Measurements from ENCODE around the gene SCG3. TPM values are rescaled to one million over a fixed set of nuclear protein-coding genes. Genes with fewer than 3 reads are reported as not detected.
A peak's percentile ranks its signal among the peaks of the same experiment; 100 is the strongest.

The SCG3 gene
- total RNA-seq, 1 experiment from 2014 or later, result not detected

DNA sequence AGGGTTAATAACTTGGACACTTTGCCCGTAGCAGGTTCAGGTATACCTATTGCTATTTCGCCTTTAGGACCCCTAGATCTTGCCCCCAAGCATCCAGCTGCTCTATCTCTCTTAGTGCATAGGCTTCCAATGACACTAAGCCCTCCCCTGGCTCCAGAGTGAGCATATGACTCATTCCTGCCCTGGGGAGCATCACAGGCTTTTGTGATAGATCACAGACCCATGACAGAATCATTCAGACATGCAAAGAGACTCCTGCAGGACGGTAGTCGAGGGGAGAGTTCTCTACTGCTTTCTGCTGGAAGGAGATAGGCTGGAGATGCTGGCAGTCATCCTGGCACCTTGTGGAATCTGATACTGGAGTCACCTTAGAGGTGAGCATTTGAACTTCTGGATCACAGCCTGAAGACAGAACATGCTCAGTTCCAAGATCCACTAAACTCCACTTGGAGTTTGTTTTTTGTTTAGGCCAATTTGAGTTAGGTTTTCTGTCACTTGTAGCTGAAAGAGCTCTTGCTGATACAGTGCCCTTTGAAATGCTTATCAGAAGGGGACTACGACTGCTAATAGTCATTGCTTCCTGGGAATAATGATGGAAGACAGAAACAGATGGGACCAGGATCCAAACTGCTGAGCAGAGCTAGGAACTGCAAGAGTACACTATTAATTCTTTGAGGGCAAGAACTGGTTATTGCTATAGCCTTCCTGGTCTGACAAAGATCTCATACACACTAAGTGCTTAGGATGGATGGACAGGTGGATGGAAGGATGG lies 45.2 kb downstream of the SCG3 start:
- peak; percentile 83 for DNase-seq (ENCODE audit: low read depth)

DNA sequence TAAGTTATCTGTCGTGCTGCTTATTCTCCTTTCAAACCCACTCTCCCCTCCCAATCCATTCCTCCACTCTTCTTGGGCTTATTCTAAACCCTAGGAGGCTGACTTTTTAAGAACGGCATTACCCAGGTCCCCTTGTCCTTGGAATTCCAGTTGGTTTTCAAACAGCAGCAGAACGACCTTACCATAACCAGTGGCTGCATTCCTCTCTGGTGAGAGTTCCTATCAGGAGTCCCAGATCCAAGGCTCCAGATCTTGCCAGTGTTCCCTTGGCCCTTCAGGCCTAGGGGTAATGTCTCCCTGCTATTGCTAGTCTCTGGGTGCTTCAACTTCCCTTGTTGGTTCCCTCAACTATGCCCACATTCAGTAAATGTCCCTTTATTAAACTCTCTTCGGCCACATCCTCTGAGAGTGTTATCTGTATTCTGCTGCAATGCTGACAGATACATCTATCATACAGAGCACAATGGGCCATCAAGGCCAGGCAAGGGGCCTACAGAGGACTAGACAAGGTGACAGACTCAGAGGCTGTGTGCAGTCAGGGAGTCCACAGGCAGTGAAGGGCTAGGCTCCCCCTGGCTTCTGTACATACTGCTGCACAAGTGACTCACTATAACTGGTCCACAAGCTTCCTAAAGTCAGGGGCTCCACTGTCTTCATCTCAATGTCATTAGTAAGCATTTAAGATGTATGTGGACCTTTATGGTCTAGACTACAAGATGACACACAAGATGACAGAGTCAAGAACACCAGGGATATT lies 46.0 kb downstream of the SCG3 start:
- peak; percentile 53 for DNase-seq (ENCODE audit: low read depth)

DNA sequence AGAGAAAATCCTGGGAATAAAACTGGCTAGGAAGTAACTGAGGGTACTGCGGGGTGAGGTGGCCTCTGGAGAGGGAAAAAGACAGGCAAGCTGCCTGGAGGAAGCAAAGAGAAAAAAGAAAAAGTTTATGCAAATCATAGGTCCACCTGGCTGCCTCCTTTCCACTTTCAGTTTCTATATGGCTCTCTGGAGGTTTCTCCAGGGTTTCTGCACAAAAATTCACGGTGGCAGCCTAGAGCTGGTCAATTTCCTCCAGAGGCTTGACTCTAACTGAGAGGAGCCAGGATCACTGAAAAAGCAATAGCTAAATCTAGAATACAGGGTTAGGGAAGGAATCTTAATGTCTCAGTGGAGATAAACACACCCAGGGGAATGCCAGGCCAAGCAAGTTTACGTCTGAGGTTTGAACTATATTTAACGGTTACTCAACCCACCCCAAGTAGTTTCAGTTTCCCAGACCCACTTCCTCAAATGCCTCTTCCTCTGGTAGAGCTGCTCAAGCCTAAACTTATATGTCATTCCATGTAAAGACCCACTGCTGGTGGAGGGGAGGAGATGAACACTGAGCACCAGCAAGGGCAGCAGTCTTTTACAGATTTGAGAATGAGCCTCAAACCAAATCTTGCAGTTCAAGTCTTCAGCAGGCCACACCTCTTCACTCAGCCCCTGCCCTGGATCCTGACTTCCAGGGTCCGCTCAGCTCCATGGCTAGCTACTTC lies 50.4 kb downstream of the SCG3 start:
- peak; percentile 55 for DNase-seq (ENCODE audit: low read depth)

DNA sequence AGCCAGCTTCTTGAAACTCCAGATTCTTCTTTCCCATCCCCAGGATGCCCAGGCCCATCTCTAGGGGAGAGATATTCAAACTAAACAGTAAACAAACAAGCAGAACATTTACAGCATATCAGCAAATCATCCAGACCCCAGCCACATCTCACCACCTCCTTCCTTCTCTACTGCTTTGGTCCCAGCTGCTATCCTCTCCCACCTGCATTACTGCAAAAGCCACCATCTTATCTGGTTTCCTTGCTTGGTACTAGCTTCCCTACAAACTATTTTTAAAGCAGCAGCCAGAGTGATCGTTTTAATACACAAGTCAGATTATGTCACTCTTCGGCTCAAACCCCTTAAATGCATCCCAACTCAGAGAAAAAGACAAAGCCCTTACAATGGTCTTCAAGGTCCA lies 51.3 kb downstream of the SCG3 start:
- DNase-seq (ENCODE audit: low read depth), result no peak

DNA sequence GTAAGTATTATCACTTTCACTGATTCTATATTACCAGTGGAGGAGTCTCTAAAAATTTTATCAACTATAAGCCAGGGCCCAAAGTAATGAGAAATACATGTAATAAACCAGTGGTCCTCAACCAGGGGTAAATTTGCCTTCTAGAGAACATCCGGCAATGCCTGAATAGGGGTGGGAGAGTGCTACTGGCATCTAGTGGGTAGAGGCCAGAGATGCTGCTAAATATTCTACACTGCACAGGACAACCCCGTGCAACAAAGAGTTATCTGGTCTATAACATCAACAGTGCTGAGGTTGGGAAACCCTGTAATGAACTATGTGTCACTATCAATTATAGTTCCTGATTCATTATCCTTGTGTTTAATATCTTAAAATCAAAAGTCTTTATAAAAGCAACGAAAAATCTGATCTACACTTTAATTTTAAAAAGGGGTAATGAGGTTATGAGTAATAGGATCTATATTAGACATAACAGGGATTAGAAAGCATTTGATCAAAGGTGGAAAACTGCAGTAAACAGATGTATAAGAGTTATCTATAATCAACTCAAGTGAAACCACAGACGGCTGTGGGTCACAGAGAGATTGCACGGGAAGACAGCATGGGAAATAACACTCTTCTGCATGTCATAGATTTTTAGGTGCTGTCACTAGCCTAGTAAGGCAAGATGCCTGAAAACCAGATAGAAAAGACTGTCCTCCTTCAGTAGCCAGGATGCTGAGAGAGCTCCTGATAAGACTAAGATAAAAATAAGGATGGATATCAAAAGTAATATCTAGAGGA lies 54.1 kb downstream of the SCG3 start:
- DNase-seq (ENCODE audit: low read depth), result no peak

DNA sequence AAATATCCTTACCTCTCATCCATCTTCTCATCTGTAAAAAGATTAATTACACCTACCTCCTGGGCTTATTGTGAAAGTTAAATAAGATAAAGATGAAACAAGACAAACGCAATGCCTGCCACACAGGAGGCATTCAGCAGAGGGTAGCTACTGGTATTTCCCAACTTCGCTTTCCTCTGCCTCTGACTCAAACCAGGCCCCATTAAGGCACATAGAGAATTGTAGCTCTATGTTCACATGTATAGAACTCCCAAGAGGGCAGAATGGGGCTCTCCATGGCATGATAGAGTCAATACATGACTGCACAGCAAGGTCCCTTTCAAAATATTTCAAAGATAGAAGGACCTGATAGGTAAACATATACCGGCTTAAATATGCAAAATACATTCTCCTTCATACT lies 54.8 kb downstream of the SCG3 start:
- no peak for DNase-seq (ENCODE audit: low read depth)

DNA sequence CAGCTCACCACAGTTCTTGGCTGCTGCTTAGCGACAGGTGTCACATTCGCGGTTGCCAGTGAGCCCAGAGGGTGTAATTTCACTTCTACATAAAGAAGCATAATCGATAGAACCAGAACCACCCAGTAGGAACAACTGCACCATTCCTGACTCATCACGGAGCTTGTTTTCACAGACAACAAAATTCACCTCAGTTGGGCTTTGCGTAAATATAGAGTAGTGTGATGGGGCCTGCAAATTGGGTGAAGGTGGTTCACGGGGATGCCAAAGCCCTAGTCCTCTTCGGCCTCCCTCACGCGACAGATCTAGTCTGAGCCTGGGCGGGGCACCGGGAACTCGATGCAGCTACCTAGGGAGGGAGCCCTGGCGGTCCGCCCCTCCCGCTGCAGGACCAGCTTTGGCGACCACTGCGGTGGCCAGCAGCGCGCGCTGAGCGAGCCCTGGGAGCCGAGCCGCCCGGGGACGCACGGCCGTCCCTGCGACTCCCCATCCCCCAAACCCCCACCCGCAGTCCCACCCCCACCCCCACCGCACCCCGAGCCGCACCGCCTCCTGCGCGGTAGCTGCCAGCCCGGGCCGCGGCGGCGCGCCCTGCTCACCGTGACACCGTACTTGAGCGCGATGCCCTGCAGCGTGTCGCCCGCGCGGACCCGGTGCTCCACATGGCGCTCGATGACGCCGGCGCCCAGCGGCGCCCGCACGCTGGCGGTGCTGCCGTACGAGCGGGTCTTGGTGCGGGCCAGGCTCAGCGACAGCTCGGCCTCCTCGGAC lies 55.6 kb downstream of the SCG3 start:
- DNase-seq (ENCODE audit: low read depth), result peak; percentile 24

DNA sequence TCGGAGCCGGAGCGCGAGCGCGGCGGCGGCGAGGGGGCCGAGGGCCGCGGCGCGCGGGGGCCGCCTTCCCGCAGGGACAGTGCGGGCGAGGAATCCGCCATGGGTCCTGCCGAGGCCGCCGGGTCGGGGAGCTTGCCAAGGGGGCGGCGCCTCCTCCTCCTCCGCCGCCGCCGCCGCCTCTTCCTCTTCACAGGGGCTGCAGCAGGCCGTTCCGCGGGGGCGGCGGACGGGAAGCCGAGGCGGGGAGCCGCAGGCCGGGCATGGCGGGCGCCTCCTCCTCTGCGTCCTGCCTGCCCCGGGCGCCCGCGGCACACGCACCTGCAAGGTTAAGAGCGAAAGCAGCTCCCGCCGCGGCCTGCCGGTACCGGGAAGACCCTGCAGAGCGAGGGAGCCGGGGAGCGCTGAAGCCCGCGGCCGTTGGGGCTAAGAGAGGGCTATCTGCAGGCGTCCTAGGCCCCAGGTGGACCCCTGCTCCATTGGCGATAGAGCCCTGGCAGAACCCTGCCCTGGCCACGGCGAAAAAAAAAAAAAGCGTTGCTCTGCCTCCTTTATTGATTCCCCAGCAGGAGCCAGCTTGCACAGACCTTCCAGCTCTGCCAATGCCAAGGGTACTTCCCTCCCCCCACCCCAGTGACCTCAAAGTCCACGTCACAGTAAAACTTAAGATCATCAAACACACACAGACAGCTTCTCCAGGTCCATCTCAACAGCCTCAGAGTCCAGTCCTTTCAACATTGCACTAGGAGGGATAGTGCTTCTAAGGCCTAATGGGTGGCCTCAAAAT lies 56.4 kb downstream of the SCG3 start, which contains the start of gene LYSMD2:
Gene LYSMD2, minus strand, starts transcription at position 134 of the 784 bp plus-strand sequence. Its CDS starts 33 bp downstream, at position 101.
- peak; percentile 51 for DNase-seq (ENCODE audit: low read depth)

DNA sequence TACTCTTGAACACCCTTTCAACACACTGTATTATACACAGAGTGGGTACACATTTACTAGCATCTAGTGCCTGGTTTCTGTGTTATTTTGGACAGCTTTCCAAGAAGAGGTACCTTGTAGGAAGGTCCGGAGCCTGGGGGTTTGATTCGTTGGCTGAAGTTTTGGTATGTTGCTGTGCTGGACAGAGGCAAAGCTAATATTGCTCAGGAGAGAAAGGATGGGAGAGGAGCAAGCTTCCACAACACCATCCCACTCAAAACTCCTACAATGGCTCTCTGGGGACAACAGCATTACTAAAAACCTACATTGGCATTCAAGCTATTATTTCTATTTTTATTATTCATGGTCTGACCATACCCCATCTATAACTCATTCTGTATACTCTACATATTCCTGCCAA lies 57.2 kb downstream of the SCG3 start:
- DNase-seq (ENCODE audit: low read depth), result no peak

DNA sequence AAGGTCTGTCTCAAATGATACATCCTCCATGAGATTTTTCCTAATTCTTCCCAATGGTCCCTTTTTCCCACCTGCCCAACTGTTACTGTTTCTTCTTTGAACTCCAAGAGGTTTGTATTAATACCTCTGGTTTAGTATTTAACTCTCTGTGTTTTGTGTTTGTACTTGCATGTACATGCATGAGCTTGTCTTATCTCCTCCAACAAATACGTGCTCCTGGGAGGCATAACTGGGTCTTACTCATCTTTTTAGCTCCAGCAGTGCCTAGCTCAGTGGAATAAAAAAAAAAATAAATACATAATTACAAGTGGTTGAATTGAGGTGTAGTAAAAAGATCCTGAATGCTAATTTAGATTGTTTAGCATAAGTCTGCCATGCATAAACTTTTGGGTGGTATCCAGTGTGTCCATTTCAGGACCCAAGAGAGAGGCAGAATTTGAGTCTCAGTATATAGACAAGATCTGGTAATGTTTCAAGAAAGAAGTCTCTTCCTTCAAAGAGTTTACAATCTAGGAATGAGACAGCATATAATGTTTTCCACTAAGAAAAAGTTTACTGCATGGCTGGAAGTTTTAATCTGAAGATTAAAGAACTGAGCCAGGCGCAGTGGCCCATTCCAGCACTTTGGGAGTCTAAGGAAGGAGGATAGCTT lies 57.9 kb downstream of the SCG3 start:
- DNase-seq (ENCODE audit: low read depth), result no peak

DNA sequence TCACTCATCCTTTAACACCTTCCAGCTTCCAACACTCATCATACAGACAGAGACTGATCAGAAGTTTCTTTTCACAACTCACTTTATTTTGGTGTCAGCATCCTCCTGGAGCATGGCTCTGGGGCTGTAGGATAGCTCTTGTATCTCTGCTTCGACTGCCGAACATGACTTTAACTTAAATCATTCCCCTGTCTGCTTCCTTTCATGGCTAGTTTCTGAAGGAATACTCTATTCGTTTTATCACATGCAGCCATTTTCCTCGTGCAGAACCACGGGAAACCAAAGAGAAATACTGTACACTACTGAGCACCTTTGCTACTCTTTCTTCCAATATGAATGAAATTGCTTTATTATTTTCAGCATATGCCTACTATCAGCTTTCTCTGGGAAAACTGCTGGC lies 68.0 kb downstream of the SCG3 start:
- DNase-seq (ENCODE audit: low read depth), result no peak

DNA sequence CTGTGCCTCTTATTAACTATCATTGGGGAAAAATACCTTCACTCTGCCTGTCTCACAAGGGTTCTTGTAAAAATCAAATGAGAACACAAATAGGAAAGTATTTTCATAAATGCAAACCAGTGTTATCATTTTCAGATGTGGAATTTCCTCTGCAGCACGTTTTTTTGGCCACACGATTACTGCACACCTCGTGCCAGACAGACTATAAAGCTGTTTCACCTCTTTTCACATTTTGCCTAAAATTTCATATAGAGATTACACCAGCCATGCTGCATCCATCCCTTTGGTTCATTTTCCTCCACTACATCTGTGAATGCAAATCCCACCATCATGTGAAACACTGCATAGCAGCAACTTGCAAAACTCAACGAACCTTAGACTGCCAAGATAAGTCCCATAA lies 68.9 kb downstream of the SCG3 start:
- no peak for DNase-seq (ENCODE audit: low read depth)

DNA sequence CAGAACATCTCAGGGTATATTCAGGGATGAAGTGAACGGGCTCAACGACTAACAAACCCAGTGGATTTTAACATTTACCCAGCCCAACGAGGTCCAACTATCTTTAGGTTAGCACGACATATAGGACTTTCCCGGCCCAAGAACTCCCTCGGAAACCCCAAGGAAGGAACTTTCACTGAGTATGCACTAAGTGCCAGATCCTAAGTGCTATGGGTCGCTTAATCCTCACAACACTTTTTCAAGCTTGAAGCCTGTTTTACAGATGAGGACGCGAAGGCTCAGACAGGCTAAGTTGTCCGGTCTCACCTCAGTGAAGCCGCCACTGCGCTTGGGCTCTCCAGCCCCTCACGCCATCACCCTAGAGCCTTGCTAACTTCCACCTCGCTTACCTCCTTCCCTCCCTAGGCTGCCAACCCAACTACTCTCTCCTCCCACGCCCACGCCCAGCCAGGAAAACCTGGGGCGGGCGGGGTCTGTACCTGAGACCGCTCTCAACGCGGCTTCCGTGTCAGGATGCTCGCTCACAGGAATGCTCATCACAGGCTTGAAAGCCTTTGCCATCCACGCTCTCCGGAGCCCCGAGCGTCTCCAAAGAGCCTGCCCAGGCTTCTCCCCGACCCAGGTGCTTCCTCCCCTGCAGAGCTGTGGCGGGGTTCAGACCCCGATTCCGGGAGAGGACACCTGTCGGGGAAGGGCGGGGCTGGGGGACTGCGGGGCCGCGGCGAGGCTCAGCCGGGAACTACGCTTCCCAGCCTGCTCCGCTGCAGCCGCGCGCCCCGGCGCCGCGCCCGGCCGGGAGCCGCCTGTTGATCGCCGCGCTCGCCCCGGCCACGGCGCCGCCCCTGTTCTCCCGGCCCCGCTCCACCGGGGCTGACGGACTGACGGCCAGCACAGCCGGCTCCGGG lies 69.7 kb downstream of the SCG3 start, which contains the start of gene TMOD2:
Gene TMOD2, plus strand, starts transcription at position 806 of the 905 bp plus-strand sequence. CDS start 14,845 bp downstream, outside the sequence.
- DNase-seq (ENCODE audit: low read depth), result no peak

DNA sequence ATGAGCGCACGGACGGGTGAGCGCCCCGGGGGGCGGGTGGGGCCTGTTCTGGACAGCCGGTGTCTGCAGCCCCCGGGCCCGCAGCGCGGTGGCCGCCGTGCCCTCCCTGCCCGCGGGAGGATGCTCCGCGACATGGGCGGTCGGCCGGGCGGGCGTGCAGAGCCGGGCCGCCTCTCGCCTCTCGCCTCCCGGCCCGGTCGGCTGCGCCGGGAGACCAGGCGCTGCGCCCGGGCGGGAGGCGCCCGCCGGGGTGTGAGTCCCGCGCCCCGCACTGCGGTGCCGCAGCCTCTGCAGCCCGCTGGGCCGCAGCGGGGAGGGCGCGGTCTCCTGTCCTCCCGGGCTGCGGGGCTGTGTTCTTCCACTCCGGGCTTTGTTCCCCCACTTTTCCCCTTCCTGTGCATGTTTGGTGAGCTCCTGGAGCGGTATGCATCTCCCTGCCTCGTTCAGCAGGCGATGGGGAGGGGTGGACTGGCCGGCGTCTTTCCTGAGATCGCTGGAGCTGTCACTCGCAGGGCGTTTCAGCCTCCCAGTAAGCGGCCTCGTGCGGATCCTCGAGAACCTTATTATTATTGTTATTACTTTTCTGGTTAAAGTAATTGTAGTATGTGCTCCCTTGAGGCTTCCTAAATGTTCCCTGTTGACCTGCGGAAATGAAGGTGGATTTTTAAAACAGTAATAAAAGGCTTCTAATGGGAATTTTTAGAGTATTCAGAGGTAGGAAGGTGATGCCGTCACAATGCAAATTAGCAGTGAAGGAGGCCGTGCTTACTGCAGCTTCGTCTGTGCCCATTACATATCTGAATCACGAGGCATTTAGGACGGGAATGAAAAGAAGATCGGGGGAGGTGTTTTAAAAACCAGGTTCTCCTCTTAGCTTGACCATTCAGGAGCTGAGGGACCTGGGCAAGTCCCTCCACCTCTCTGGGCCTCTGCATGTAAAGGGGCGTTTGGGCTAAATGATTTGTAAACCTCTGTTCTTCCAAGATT lies 70.7 kb downstream of the SCG3 start:
- DNase-seq (ENCODE audit: low read depth), result peak; percentile 35

DNA sequence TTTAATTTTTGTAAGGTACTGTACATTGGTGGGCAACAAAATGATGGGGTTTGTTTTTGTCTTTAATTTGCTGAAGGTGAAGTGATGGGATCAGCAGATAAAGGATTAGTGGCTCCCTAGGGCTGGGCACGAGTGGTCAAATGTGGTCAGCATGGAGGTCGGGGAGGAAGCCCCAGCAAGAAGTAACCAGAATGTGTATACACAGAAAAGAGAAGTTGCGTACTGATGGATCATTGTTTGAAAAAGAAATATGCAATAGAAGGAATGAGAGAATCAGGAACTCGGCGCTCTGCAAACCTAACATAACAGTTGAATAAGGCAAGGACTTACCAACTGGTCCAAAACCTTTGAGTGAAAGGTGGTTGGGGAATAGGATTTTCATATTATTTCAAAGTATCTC lies 71.6 kb downstream of the SCG3 start:
- DNase-seq (ENCODE audit: low read depth), result no peak

DNA sequence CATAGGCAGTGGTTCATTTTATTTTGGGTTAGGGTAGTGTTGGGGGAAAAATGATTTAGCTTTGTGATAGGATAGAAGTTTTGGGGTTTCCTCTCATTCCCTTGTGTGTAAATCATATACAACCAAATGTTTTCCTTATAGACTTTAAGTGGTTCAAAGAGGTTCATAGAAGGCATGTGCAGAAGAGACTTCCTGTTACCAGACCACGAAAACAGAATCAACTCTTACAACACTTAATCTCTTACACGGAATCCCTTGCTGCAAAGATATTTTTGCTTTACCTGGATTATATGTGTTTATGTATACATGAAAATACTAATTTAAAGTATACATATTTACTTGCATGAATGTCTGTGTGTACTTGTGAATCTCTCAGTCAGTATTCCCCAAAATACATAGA lies 73.0 kb downstream of the SCG3 start:
- DNase-seq (ENCODE audit: low read depth), result no peak

DNA sequence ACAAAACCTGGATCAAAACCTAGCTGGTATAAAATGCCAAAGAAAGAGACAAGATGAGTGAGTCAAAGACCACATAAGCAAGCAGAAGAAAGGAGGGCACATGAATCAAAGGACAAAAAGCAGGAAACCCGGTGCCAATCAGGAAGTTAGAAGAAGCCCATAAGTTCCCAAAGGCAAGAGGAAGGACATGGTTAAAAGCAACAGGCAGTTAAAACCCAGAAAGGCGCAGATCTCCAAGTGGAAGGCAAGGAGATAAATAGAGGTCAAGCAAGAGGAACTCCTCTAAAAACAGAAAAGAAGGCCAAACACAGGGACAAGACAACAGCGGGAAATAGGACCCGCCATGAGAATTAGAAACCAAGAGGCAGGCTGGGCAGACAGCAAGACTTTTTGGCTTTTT lies 74.5 kb downstream of the SCG3 start:
- DNase-seq (ENCODE audit: low read depth), result no peak
